GM19238 (cell line): Measurements from ENCODE around the gene SLC19A1.
"Not testable (repeated sequence)": the region's sequence is repeated elsewhere in the genome, so short reads cannot be mapped to it uniquely, and the experiment has no call there.

Experiments used
- DNase-seq: peaks from one replicate; pipeline ENCODE4 v3.0.0; 2011; ENCODE audit warnings: low spot score; ENCODE audit not compliant: insufficient read length

Gene SLC19A1

GRCh38 chr21:45576838-45577737 lies 34.8 kb upstream of the SLC19A1 start:
- DNase-seq, result no peak

GRCh38 chr21:45575993-45576837 lies 34.0 kb upstream of the SLC19A1 start:
- no peak for DNase-seq

GRCh38 chr21:45575304-45575992 lies 33.2 kb upstream of the SLC19A1 start:
- DNase-seq, result no peak

GRCh38 chr21:45574691-45575090 lies 32.5 kb upstream of the SLC19A1 start:
- no peak for DNase-seq

- no peak for DNase-seq
Observed at GRCh38 chr21:45574081-45574501, 31.9 kb upstream of the SLC19A1 start.

GRCh38 chr21:45573452-45574035 lies 31.3 kb upstream of the SLC19A1 start:
- DNase-seq, result no peak

- no peak for DNase-seq
Observed at GRCh38 chr21:45572783-45573451, 30.7 kb upstream of the SLC19A1 start.

- no peak for DNase-seq
Observed at GRCh38 chr21:45572231-45572630, 30.0 kb upstream of the SLC19A1 start.

GRCh38 chr21:45571641-45572040 lies 29.4 kb upstream of the SLC19A1 start:
- DNase-seq, result no peak

- DNase-seq, result no peak
Observed at GRCh38 chr21:45570826-45571601, 28.8 kb upstream of the SLC19A1 start.

- no peak for DNase-seq
Observed at GRCh38 chr21:45570071-45570470, 27.8 kb upstream of the SLC19A1 start.

GRCh38 chr21:45568383-45568782 lies 26.1 kb upstream of the SLC19A1 start:
- no peak for DNase-seq

- DNase-seq, result not testable (repeated sequence)
Observed at GRCh38 chr21:45564137-45564536, 21.9 kb upstream of the SLC19A1 start.

GRCh38 chr21:45562965-45563364 lies 20.7 kb upstream of the SLC19A1 start:
- DNase-seq, result no peak

- DNase-seq, result no peak
Observed at GRCh38 chr21:45562402-45562801, 20.2 kb upstream of the SLC19A1 start.

- not testable (repeated sequence) for DNase-seq
Observed at GRCh38 chr21:45561241-45561640, 19.0 kb upstream of the SLC19A1 start.

- no peak for DNase-seq
Observed at GRCh38 chr21:45560106-45561021, 18.1 kb upstream of the SLC19A1 start.

- DNase-seq, result no peak
Observed at GRCh38 chr21:45559216-45560105, 17.2 kb upstream of the SLC19A1 start.
